NCI-H1436 (cell line): ENCODE results near the gene FRMPD2.
"Not testable (repeated sequence)": the region's sequence is repeated elsewhere in the genome, so short reads cannot be mapped to it uniquely, and the experiment has no call there.

Experiments
- DNase-seq: peaks from one replicate; lab custom pipeline; 2025; lab: John Stamatoyannopoulos, UW

The FRMPD2 gene

DNA sequence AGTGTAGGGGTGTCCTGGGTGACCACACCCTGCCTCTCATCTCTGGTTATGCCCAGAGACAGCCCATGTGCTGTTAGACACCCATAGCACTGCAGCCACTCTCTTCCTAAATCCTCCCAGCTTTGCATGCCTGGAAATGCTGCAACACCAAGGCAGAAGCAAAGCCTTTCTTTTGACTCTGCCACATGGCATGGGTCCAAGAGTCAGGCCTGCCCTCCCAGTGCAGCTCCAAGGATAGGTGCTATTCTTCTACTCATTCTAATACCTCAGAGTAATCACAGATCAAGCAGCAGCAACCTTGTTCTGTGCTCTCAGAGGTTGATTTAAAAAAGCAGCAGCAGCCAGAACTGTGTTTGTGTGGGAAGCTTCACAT, 23.4 kb downstream of the FRMPD2 start:
- no peak for DNase-seq

DNA sequence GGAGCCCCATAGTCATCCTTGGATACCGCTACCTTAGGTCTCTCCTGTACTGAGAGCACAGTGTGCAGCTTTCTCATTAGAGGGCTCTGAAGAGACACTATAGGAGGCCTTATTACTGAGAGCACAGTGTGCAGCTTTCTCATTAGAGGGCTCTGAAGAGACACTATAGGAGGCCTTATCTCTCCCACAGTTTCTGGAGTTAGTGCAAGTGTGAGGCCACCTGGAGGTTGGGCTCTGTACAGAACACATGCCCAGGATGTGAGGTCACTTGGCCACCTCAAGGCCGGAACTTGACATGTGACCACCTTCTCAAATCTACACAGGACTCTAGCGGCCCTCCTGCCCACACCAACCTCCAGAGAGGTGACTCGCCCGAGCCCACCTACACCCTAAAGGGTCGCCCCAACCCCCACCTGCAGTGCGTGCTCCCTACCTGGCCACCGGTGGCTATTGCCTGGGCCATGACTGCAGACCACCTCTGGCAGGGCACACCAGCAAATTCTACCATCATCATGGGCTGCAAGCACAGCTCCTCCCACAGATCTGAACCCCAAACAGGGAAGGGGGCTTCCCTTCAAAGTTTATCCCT, 24.6 kb downstream of the FRMPD2 start:
- no peak for DNase-seq

DNA sequence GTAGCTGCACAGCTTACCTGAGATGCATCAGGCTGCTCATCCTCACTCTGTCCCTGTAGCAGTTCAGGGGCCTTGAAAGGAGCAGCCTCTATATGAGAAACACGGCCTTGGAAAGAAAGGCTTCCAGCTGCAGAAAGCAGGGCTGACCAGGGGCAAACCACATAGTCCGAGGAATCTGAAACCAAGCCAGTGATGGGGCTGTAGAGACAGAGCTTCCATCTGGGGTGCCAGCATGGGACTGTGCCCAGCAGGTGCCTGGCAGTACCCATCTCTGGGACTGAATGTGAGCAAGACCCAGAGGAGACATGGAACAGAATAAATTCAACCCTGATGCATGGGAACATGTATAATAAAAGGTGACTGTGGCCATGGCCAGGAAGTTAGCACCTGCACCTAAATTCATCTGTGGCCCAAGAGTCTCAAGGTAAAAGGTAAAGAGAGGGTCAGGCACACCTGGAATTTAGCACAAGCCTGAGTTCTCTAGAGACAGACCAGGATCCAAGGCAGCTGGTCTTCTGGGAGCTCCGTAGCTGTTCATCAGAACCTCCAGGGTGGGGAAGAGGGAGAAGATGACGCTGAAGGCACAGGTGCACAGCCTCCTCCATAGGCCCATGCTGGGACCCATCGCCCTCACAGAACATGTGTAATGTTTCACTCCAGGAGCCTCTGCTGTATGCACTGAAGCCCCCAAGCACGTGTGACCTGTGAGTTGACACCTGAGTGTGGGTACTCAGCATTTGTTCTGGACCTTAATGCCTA, 25.3 kb downstream of the FRMPD2 start:
- DNase-seq, result no peak

DNA sequence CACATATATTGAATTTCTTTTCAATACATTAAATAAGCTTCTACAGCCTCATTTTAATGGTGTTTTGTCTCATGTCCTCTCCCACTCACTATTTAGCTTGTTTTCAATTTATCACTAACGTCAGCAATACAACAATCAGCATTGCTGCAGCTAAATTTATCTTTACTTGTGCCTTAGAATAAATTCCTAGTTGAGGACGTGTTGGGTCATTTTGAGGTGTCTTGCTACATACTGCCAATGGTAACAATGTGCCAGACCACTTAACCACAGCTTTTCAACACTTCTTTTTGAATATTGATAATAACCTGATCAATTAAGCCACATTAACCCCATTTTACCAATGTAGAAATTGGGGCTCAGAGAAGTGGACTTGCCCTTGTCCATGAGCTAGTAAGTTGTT, 26.0 kb downstream of the FRMPD2 start:
- DNase-seq, result no peak

DNA sequence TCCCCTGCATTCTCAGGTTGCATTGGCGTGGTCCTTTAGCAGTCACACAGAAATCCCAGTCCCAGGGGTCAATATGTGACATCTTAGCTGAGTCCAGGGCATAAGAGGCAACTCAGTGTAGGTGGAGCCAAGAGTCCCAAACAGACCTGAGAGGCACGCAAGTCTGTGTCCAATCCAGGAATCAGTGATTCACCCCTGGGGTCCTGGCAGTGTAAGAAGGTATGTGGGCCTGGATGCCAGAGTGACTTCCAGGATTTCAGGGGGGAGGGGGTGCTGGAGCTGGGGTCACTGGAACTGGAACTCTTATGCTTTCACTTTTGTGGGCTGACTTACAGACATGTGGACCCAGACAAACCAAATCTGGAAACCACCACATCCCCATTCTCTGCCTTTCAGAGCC, 26.8 kb downstream of the FRMPD2 start:
- no peak for DNase-seq

DNA sequence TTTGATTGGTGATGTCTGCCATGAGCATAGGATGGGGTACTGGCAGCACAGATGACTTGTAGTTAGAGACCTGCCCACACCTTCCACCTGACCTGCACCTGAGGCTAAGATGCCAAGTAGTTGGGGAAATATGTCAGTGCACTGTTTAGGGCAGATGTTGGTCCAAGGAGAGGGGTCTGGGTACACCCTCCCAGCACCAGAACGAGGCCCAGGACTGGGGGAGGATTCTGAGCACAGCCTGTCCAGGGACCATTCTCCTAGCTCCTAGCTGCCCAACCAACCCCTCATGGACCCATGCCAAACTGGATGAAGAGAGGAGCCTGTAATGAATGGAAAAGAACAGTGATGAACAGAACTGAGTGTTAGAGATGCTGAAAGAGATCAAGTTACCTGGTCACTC, 28.0 kb downstream of the FRMPD2 start:
- DNase-seq, result no peak

DNA sequence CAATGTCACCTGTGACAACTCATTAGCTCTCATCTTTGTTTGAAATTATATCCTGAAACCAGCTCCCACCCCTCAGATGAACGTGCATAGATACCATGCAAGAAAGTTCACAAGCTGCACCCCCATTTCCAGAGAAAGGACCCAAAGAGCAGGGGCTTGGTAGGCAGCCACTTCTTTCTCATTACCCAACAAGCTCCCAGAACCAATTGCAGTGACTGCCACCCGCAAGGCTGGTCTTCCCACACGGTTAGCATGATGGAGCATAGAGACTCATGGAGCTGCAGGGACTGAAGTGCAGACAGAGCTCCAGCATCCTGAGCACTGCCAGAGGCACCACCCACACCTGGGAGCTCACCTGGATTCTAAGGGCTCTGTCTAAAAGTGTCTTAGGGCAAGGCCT, 28.5 kb downstream of the FRMPD2 start:
- no peak for DNase-seq

DNA sequence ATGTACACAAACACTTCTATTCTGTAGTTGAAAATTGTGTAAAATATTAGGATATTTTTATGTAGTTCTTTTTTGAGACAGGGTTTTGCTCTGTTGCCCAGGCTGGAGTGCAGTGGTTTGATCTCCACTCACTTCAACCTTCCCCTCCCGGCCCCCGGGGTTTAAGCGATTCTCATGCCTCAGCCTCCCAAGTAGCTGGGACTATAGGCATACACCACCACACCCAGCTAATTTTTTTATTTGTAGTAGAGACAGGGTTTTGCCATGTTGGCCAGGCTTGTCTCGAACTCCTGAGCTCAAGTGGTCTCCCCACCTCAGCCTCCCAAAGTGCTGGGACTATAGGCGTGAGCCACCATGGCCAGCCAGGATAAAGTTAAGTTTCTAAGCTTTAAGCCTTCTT, 30.6 kb downstream of the FRMPD2 start:
- not testable (repeated sequence) for DNase-seq

DNA sequence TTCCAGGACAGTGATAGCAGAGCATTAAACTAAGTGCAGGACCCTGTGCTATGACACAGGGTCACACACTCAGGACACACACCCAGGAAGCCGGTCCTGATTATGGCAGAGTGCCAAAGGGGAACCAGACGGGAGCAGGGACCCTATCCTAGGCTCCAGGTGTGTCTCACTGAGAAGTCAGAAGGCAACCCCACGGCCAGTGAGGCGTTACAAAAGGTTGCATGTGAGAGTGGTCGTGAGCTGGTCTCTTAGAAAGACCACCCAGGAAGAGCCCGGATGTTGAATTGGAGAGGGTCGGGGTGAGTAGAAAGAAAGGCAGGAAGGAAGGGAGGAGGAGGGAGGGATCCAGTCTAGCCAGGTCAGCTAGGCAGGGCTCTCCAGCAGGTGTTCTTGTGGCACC, 31.0 kb downstream of the FRMPD2 start:
- DNase-seq, result no peak

DNA sequence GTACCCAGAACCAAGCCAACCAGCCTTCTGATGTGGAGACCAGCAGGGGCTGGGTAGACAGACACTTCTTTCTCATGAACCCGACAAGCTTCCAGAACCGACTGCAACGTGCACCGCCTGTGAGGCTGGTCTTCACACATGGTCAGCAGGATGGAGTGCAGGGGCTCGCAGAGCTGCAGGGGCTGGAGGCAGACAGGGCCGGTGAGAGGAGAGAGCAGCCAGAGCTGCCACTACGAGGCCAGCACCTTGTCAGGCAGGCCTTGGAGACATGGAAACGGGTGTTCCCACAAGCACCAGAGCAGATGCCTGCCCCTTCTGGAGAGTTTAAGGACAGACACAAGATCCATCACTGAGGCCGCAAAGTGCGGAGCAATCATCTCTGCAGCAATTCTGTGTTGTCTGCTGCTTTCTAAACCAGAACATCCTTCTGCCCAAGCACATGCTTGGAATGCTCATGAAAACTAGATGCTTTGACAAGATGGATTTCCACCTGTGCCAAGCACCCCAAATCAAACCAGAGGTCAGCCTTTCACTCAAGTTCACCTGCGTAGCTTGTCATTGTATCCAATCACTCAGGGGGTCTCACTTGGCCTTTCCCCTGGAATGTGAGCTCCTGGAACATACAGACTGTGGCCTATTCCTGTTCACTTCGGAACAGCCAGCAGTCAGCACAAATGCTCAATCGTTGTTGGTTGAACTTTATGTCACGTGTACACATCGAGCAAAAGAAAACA, 32.2 kb downstream of the FRMPD2 start:
- no peak for DNase-seq

DNA sequence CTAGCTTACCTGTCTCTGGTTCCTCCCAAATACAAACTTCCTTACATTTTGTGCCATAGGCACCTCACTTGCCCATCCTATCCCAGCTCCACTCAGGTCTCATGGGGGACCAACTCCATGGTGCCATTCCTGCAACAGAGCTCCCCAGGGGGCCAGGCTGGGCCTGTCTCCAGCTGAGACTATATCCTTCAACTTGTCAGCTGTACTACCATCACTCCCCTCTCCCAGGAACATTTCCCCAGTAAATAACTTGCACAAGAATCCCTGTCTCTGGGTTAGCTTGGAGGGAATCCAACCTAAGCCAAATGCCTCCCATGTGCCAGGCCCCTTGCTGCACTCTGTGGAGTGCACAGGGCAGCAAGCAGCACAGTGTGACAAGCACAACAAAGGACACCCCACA, 33.2 kb downstream of the FRMPD2 start:
- no peak for DNase-seq

DNA sequence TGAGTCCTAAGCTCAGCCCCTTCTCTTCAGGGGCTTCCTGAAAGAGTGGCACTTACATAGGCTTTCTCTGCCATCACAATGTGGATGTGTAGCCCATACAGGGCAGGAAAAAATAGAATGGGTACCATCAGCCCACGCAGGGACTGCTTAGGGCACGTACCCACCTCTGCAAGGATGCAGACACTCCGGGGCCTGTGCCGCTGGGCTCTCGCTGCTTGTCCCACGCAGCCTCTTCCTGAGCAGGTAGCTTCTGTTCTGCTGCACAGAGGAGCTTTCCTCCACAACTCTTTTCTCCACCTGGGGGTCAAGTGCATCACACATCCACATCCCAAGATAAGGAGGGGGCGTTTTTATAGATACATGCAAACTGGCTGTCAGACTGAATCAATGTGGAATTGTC, 34.3 kb downstream of the FRMPD2 start:
- DNase-seq, result no peak

DNA sequence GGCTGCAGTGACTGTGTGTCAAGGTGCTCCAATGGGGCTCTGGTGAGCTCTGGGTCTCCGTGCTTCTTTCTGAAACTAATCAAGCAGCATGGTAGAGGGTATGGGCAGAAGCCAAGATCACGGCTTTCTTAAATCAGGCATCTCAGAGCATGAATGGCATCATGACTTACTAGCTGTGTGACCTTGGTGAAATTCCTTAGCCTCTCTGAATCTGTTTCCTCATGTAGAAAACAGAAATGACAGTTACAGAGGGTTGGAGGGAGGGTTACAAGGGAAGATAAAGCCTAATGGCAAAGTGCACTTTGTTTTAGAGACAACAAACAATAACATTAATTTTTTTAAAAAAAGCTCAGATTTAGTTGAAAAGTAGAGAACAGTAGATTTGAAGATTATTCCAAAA, 34.9 kb downstream of the FRMPD2 start:
- DNase-seq, result no peak

DNA sequence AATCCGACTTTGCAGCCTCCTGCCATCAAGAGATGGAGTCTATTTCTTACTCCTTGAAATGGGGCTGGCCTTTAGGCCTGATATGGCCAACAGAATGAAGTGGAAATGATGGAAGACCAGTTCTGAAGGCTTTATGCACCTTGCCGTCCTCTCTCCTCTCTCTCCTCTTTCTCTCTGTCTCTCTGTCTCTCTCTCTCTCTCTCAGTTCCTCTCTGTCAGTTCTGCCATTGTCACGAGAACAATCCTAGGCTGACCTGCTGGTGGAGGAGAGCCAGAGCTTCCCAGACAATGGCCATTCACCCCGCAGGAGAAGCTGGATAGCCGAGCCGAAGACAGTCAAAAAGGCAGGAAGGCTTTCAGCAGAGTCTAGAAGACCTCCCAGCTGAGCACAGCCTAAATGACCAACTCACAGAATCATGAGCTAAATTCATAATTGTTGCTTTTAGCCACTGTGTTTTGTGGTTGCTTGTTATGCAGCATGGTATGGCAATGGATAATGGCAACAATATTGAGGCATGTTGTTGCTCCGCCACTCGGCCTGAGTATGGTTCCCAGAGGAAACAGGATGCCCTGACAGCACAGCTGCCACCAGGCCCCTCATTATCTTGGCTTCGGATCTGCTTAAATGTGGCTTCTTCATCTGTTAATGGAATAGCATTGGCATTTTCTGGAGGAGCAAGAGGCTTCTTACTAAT, 35.5 kb downstream of the FRMPD2 start:
- no peak for DNase-seq

DNA sequence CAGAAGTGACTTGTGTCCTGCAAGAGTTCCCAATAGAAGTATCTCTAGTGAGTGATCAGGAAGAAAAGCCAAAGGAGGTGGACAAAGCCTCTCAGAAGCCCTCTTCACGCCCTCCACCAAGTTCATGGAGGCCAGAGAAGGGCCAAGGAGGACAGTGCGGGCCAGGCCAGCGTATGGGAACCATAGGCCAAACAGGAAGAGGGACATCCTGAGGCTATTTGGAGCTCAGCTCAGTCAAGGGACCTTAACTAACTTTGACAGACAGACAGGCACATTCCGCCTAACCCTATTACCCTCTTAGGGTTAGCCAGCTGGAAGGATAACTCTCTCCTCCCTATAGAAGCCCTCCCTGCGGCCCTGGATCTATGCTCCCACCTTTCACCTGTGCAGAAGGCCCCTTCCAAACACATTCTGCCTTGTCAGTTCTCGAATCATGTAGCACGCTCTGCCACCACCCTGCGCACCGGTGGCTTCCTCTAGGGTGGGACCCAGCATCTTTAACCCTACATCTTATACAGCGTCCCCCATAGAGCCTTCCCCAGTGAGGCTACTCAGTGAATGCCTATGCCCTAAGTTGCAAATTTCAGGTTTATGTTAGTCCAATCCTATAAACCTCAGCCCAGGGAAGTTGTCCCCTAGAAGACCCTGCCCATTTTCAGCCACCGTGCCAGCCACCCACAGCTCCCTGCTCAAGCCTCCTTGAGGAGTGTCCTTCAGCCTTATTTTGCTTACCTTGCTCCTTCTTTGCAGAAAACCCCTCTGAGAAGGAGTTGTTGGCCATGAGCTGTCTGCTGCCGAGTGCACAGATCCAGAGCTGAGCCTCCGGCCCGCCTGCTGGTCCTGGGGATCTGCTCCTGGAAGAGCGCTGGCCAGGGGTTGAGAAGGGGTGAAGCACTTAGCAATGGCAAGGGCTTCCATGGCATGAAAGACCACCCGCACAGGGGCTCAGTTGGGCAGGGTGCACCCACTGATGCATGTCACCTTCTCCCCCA, 36.9 kb downstream of the FRMPD2 start:
- DNase-seq, result no peak

DNA sequence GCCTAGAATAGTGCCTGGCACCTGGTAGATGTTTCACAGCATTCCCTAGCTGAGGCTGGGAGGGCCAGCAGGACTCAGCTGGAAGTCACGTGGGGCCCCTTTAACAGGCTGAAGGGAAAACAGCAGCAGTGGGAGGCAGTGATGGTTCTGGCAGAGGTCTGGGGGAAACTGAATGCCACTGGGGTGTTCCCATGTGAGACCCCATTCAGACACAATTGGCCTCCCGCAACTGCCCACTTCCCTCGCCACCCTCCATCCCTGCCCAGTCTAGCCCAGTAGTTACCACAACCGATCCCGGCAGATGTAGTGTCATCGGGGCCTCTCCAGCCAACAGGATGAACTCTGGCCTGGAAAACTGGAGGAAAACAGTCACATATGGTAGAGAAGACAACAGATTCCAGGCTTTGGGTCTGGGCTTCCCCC, 38.3 kb downstream of the FRMPD2 start:
- no peak for DNase-seq

DNA sequence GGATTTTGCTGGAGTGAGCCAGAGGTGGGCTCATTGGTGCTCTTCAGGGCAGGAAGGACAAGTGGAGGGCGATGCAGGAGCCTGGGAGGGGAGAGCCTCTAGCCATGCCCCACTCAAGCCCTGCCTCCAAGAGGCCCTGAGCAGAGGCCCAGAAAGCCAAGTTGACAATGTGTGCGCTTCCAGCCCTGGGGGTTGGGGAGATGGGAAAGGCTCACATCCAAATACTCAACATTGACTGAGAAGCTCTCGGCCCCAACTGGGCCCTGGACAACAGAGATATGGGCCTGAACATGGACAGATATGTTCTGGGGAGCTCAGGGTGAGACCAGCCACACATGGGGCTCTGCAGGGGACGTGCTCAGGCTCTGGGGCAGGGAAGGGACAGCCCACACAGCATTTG, 39.0 kb downstream of the FRMPD2 start:
- DNase-seq, result no peak

DNA sequence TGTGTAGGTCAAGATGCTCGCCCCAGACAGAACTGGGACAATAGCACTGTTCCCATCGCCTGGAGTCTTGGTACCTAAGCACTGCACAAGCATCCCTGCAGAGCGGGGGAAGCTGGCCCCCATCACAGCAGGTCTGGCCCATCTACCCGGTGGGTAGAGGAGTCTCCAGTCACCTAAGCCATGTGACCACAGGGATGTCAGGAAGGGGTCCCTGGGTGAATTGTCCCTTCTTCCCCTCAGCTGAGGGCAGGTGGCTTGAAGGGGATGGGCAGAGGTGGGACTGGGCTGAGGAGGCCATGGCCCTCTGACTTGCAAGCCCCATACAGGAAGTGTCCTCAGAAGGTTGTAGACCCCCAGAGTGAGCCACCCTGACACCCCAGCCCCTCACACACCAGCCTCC, 39.7 kb downstream of the FRMPD2 start:
- no peak for DNase-seq

DNA sequence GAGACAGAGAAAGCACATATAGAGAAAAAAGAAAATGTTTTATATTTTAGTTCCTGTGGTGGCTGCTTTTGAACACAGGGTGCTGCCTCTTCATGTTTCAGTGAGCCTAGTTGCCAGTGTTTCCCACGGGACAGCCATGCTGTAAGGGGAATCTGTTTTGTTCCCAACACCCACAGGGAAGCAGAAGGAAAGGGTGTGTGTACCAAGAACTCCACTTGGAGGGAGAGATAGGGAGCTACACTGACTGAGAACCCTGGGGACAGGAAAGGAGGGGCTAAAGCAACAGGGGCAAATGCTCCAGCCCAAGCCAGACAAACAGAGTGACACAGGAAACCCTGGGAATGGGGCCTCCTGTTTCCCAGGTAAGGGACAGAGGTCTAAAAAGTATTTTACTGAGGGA, 40.2 kb downstream of the FRMPD2 start:
- no peak for DNase-seq

DNA sequence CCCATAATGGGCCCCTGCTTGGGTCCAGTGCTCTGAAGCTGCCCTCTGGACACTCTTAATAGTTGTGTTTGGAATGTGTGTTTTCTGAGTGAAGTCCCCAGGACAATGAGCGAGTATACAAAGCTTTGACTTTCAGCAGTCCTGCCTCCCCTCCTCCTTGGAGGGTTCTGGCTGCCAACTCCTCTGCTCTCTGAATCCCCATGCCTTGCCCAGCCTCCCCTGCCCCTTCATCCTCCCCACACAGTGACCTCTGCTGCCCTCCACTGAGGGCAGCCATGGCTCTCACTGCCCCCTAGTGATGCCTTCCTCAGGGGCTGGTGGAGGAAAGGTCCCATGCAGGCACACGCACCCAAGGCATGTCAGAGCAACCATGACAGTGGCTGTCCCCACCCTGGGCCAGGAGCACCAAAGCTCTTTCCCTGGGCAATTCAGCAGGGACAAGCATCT, 40.9 kb downstream of the FRMPD2 start:
- DNase-seq, result no peak

DNA sequence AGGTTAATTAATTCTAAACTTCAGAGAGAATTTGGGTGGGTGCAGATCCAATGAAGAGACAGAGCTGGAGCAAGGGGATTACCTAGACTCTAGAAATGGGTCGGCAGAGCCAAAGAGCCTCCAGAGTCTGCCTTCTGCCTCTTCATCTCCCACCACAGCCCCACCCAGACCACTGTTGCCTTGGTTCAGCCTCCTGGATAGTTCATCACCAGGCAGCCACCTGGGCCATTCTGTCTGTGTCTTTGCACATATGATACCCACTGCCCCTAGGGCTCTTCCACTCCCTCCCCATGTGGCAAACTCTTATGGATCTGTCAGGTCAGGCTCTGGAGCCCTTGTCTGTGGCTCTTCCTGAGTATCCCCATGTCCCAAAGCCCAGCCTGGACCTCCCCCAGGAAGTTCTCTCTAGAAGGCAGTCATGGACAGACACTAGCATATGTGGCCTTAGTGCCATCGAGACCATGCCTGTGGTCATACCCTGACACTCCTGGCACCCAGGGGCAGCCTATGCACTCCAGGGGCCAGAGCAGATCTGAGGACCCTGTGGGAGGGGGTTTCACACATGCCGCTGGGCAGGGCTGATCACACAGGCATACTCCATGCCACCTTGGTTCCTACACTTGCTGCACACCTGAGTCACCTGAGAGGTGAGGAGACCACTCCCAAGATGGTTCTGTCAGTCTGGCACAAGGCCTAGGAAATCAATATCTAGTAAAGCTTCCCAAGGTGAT, 41.6 kb downstream of the FRMPD2 start:
- no peak for DNase-seq
